Measurements from ENCODE around the gene TRPM3.

TRPM3 gene

GRCh38 chr9:70499621-70500020 is 621.8 kb downstream of the TRPM3 start:
- no peak for DNase-seq

- no peak for DNase-seq
Measured at GRCh38 chr9:70498866-70499265, 622.6 kb downstream of the TRPM3 start.

DNA sequence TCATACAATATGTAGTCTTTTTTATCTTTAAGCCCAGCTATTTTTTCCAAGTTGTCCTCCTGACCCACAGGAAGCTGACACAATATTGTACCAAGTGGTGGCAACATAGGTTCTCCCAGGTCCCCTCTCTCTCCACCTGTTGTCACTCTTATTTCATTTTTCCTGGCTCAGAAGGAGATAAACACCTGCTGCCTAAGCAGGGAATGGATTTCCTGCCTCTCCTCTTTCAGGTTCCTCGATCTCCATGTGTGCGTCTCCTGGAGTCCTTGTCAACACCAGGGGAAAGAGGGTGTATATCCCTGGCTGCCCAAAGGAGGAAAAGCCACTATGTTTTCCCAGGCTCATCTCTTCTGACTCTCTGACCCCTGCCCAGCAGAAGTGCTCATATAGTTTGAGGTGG is 625.2 kb downstream of the TRPM3 start:
- DNase-seq, result no peak

DNA sequence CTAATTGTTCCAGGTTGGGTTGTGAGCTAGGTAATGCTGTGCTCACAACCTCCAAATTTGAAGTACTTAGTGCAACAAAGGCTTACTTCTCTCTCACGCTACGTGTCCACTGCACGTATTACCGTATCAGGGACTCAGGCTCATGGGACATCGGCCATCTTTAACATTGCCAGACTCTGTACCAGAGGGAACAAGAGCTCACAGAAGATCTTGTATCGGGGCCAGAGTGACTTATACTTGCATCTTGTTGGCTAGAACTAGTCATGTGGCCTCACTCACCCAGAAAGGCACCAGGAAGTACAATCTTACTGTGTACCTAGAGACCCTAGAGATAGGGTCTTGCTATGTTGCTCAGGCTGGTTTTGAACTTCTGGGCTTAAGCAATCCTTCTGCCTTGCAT is 625.9 kb downstream of the TRPM3 start:
- no peak for DNase-seq

DNA sequence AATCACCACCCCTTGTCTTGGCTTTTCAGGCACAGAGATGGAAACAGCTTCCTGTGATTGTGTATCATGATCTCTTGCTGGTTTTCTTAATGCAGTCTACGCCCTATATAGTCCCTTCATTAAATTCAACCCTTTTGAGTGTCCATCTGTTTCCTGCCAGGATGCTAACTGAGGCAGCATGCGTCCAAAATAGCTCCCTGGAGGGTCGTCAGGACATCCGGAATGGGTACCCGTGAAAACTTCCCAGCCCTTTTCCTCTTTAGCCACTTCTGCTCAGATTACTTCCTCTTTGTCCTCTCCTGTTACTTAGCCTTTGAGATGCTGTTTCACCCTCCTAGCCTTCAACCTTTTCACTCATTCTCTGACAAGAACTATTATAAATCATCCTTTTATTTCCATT is 627.2 kb downstream of the TRPM3 start:
- DNase-seq, result no peak

- no peak for DNase-seq
Measured at GRCh38 chr9:70493029-70493428, 628.4 kb downstream of the TRPM3 start.

- DNase-seq, result peak; percentile 50 to 69
Measured at GRCh38 chr9:70492319-70492777, 629.1 kb downstream of the TRPM3 start.

DNA sequence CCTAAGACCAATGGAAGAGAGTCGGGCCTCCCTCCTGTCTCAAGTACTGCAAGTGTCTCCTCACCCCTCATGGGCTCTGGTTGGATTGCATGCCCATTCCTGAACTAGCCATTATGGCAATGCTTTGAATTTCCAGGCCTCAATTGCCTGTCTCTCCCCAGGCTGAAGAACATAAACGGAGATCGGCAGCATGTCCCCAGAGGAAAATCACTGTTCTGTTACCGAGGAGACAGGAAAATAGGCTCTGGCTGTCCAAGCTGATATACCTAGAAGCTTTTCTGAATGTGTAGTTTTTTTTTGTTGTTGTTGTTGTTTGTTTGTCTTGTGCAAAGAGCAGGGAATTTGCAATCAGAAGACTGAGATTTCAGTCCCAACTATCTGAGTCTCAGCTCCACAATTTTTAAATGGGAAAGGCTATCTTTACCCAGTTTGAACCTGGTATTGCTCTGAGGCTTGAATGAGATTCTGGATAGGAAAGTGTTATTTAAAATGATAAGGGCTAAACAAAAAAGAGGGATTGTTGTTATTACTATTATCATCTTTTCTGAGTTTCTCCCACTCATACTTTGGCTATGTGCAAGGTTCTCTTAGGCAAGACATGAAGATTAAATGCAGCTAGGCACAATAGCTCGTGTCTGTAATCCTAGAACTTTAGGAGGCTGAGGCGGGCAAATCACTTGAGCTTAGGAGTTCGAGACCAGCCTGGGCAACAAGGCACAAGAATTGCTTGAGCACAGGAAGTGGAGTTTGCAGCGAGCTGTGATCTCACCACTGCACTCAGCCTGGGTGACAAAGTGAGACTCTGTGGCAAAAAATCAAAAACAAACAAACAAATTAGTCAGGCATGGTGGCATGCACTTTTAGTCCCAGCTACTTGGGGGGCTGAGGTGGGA is 629.7 kb downstream of the TRPM3 start:
- peak in 1 of 2 experiments; percentile 12 for DNase-seq

DNA sequence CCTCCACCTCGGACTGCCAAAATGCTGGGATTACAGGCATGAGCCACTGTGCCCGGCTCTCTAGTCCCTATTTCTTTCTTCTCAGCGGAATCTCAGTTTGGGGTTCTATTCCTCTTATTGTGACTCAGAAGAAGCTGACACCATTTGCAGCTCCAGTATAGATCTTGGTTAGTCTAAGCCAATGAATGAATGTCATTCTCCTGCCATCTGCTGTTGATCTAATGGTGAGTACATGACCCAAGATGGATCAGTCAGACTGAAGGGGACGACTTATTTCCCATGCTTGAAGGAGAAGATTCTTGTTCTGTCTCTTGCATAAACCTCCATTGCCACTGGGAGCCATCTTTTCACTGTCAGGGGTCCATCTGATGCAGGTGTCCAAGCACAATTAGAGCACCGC is 630.9 kb downstream of the TRPM3 start:
- no peak for DNase-seq

- no peak for DNase-seq
Measured at GRCh38 chr9:70488793-70489105, 632.7 kb downstream of the TRPM3 start.

DNA sequence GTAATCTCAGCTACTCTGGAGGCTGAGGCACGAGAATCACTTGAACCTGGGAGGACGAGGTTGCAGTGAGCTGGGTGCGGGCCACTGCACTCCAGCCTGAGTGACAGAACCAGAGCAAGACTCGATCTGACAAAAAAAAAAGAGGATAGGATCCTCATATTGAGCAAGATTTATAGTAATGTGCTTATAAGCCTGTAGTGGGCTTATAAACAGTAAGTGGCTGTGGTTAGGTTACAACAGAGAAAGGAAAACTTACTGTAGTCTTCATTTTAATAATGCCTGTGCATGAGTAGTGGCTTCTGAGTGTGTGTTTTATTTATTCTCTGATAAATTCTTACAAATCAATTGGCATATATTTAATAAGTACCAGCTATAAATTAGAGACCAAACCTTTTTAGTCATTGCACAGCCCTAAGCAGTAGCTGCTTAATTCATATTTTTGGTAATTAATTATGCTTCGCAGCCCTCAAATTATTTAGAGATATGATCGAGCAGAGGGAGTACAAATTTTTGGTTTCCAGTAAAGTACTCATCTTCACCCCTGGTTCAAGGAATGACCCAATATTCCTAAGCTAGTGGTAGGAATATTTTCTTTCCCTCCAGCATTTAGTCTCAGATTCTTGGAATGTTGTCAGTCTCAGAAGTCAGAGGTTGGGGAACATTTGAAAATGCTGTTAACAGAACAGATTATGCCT is 633.2 kb downstream of the TRPM3 start:
- DNase-seq, result no peak

DNA sequence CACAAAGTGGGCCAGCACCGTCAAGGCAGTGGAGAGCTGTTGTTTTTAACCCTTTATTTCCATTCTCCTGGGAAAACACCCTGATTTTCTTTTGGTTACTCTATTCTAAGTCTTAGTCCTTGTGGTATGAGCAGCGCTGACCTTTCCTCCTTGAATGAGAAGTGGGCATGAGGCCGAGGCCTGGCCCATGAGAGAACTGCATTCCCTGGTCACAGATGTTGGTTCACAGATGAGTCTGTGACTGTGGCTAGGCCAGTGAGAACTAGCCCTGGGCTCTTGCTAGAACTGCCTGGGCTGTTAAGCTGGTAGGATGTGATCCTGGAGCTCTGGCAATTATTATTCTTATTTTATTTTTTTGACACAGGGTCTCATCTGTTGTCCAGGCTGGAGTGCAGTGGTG is 635.3 kb downstream of the TRPM3 start:
- no peak for DNase-seq

GRCh38 chr9:70485273-70485858 is 636.1 kb downstream of the TRPM3 start:
- no peak for DNase-seq

DNA sequence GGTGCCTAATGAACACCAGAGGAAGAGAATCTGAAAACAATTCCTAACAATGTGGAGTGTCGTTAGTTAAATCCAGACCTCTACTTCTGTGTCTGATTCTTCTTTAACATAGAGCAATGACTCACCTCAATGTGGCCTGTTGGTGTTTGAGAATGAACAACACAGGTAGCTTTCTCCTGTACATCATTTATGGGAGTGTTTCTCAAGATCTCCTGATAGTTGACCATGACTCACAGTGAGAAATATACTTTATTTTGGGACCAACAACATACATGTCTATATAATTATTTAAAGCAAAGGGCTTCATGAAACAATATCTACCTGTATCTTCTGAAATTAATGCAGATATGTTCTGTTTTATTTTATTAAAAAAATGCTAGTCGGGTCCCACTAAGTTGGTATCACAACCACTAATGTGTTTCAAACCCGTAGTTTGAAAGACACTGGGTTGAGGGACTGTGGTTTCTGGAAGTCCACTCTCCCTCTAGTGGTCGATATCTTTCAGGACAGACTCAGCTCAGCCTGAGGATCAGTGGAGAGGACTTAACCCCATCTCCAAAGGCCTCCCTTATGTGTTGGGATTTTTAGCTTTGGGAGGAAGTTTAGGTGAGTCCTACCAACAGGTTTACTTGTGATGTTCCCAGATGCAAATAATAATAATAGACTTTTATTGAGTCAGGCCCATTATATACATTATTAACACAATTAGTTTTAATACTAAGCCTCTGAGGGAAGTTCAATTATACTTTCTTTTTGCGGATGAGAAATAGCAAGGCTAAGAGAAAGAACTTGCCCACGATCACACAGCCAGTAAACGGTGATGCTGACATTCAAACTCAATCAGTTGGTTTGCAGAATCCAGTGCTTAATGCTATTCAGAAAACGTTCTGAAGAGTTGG is 636.9 kb downstream of the TRPM3 start:
- DNase-seq, result peak; percentile 10 to 56

- DNase-seq, result no peak
Measured at GRCh38 chr9:70481471-70481870, 640.0 kb downstream of the TRPM3 start.

GRCh38 chr9:70480405-70480980 is 640.9 kb downstream of the TRPM3 start:
- peak in 1 of 2 experiments; percentile 34 for DNase-seq

GRCh38 chr9:70479880-70480291 is 641.5 kb downstream of the TRPM3 start:
- no peak for DNase-seq

Measured in NCI-H526 (cell line).